Activated T-cell treated with anti-CD3 and anti-CD28 coated beads, Interleukin-2, amount 50 U/mL, for 4 hours (primary cell): ENCODE measurements around the gene EED. TPM values are rescaled to one million over a fixed set of nuclear protein-coding genes. Genes with fewer than 3 reads are reported as not detected.

Source experiments
- ATAC-seq, 2 donors: fragments of 200-7000 bp; cut with Tn5 transposase; one replicate each; pipeline ENCODE4 v1.10.0; 2021
- DNase-seq: peaks from one replicate; pipeline ENCODE4 v3.0.0-alpha.2; 2020
- H3K27me3 Mint-ChIP-seq: one replicate; pipeline ENCODE4 v1.8.0; 2021; ENCODE audit warnings: low read depth, mixed read lengths
- H3K36me3 Mint-ChIP-seq: one replicate; pipeline ENCODE4 v1.8.0; 2022; ENCODE audit warnings: mixed read lengths; ENCODE audit not compliant: insufficient read depth
- H3K4me1 Mint-ChIP-seq: one replicate; pipeline ENCODE4 v1.8.0; 2021; ENCODE audit warnings: low read depth, mixed read lengths
- H3K4me3 Mint-ChIP-seq: one replicate; pipeline ENCODE4 v1.8.0; 2021; ENCODE audit warnings: mild to moderate bottlenecking, moderate library complexity, mixed read lengths
- H3K9me3 Mint-ChIP-seq: one replicate; pipeline ENCODE4 v1.8.0; 2021; ENCODE audit warnings: mixed read lengths
- total RNA-seq, 3 donors: library from RNA; stranded (reverse); gene quantifications; one replicate each; pipeline ENCODE4 v1.2.1, GENCODE V29; 2021

The EED gene
- total RNA-seq = 100 to 1,000 TPM; 171 to 197 (median 175) TPM

GRCh38 chr11:86244522-86245368 is at the start of gene EED:
EED (plus strand) TSS chr11:86244753; CDS start chr11:86245230, 477 bp downstream.
- ATAC-seq = peak; percentile 85 to 87
- peak; percentile 92 for DNase-seq
- Mint-ChIP-seq H3K4me1 (peaks cover 30% of the 10 kb centered on the region), H3K36me3 (peaks cover 13% of the 10 kb centered on the region), H3K4me3 (no peak within 1 kb of the TSS), H3K27me3 (no peaks in the 10 kb centered on the region), H3K9me3 (no peaks in the 10 kb centered on the region)

- ATAC-seq = no peak
- Mint-ChIP-seq H3K9me3 (no peaks in the 10 kb centered on the region), H3K4me3 (no peak overlapping the region), H3K36me3 (no peaks in the 10 kb centered on the region), H3K27me3 (no peaks in the 10 kb centered on the region), H3K4me1 (peaks cover 14% of the 10 kb centered on the region)
- DNase-seq = no peak
These were observed 49.6 kb upstream of the EED start for GRCh38 chr11:86194998-86195397.

GRCh38 chr11:86196085-86196696 is 48.4 kb upstream of the EED start:
- H3K36me3 Mint-ChIP-seq = no peaks in the 10 kb centered on the region
- H3K27me3 Mint-ChIP-seq = no peaks in the 10 kb centered on the region
- H3K4me1 Mint-ChIP-seq = peaks cover 14% of the 10 kb centered on the region
- H3K4me3 Mint-ChIP-seq = no peak overlapping the region
- no peaks in the 10 kb centered on the region for H3K9me3 Mint-ChIP-seq
- DNase-seq (no peak), ATAC-seq (no peak)

- peaks cover 14% of the 10 kb centered on the region for H3K4me1 Mint-ChIP-seq
- DNase-seq (no peak), ATAC-seq (no peak)
- no peaks in the 10 kb centered on the region for H3K36me3 Mint-ChIP-seq
- no peaks in the 10 kb centered on the region for H3K27me3 Mint-ChIP-seq
- H3K9me3 Mint-ChIP-seq = no peaks in the 10 kb centered on the region
- H3K4me3 Mint-ChIP-seq = no peak overlapping the region
These were observed 47.6 kb upstream of the EED start for GRCh38 chr11:86196913-86197312.

GRCh38 chr11:86197448-86197847 is 47.1 kb upstream of the EED start:
- Mint-ChIP-seq H3K4me3 (no peak overlapping the region), H3K9me3 (no peaks in the 10 kb centered on the region), H3K4me1 (peaks cover 13% of the 10 kb centered on the region), H3K27me3 (no peaks in the 10 kb centered on the region), H3K36me3 (no peaks in the 10 kb centered on the region)
- ATAC-seq = no peak
- no peak for DNase-seq

- no peak for DNase-seq
- ATAC-seq = no peak
- no peaks in the 10 kb centered on the region for H3K9me3 Mint-ChIP-seq
- peaks cover 6% of the 10 kb centered on the region for H3K4me1 Mint-ChIP-seq
- H3K27me3 Mint-ChIP-seq = no peaks in the 10 kb centered on the region
- H3K4me3 Mint-ChIP-seq = no peak overlapping the region
- no peaks in the 10 kb centered on the region for H3K36me3 Mint-ChIP-seq
These were observed 46.4 kb upstream of the EED start for GRCh38 chr11:86198139-86198538.

GRCh38 chr11:86199354-86199753 is 45.2 kb upstream of the EED start:
- H3K27me3 Mint-ChIP-seq = no peaks in the 10 kb centered on the region
- DNase-seq (no peak), ATAC-seq (no peak)
- no peak overlapping the region for H3K4me3 Mint-ChIP-seq
- no peaks in the 10 kb centered on the region for H3K4me1 Mint-ChIP-seq
- no peaks in the 10 kb centered on the region for H3K36me3 Mint-ChIP-seq
- H3K9me3 Mint-ChIP-seq = no peaks in the 10 kb centered on the region

GRCh38 chr11:86201371-86201884 is 43.1 kb upstream of the EED start:
- no peak for ATAC-seq
- H3K4me3 Mint-ChIP-seq = no peak overlapping the region
- H3K4me1 Mint-ChIP-seq = no peaks in the 10 kb centered on the region
- no peaks in the 10 kb centered on the region for H3K9me3 Mint-ChIP-seq
- H3K27me3 Mint-ChIP-seq = no peaks in the 10 kb centered on the region
- DNase-seq = no peak
- H3K36me3 Mint-ChIP-seq = no peaks in the 10 kb centered on the region

- no peak for DNase-seq
These were observed 42.6 kb upstream of the EED start for GRCh38 chr11:86202013-86202336.

GRCh38 chr11:86204356-86204755 is 40.2 kb upstream of the EED start:
- Mint-ChIP-seq H3K4me3 (no peak overlapping the region), H3K27me3 (no peaks in the 10 kb centered on the region), H3K36me3 (no peaks in the 10 kb centered on the region), H3K9me3 (no peaks in the 10 kb centered on the region), H3K4me1 (no peaks in the 10 kb centered on the region)
- ATAC-seq = no peak
- no peak for DNase-seq

More at GRCh38 chr11:86202013-86202336, 42.6 kb upstream of the EED start:
- Mint-ChIP-seq H3K4me3 (no peak overlapping the region), H3K36me3 (no peaks in the 10 kb centered on the region), H3K9me3 (no peaks in the 10 kb centered on the region), H3K4me1 (no peaks in the 10 kb centered on the region), H3K27me3 (no peaks in the 10 kb centered on the region)
- ATAC-seq = peak; percentile 78 to 85

- Mint-ChIP-seq H3K9me3 (no peaks in the 10 kb centered on the region), H3K4me1 (no peaks in the 10 kb centered on the region), H3K27me3 (no peaks in the 10 kb centered on the region), H3K36me3 (no peaks in the 10 kb centered on the region), H3K4me3 (no peak overlapping the region)
- no peak for ATAC-seq
- no peak for DNase-seq
These were observed 38.9 kb upstream of the EED start for GRCh38 chr11:86205421-86206336.

- no peaks in the 10 kb centered on the region for H3K27me3 Mint-ChIP-seq
- DNase-seq (no peak), ATAC-seq (no peak)
- no peak overlapping the region for H3K4me3 Mint-ChIP-seq
- peaks cover 3% of the 10 kb centered on the region for H3K4me1 Mint-ChIP-seq
- H3K9me3 Mint-ChIP-seq = no peaks in the 10 kb centered on the region
- H3K36me3 Mint-ChIP-seq = no peaks in the 10 kb centered on the region
These were observed 38.2 kb upstream of the EED start for GRCh38 chr11:86206337-86206695.

- H3K4me3 Mint-ChIP-seq = no peak overlapping the region
- ATAC-seq = no peak
- no peaks in the 10 kb centered on the region for H3K27me3 Mint-ChIP-seq
- peaks cover 10% of the 10 kb centered on the region for H3K4me1 Mint-ChIP-seq
- DNase-seq = no peak
- H3K36me3 Mint-ChIP-seq = no peaks in the 10 kb centered on the region
- H3K9me3 Mint-ChIP-seq = no peaks in the 10 kb centered on the region
These were observed 37.1 kb upstream of the EED start for GRCh38 chr11:86207413-86207812.

GRCh38 chr11:86208572-86208971 is 36.0 kb upstream of the EED start:
- DNase-seq (no peak), ATAC-seq (no peak)
- Mint-ChIP-seq H3K4me3 (no peak overlapping the region), H3K36me3 (no peaks in the 10 kb centered on the region), H3K27me3 (no peaks in the 10 kb centered on the region), H3K9me3 (no peaks in the 10 kb centered on the region), H3K4me1 (peaks cover 21% of the 10 kb centered on the region)
